GM18951 (cell line): ENCODE measurements around the gene OLFML2A.

Experiments used
- POLR2A ChIP-seq: IDR thresholded peaks from 4 replicates; pipeline ENCODE4 v1.6.1; 2011; ENCODE audit warnings: mild to moderate bottlenecking; ENCODE audit not compliant: insufficient read length, insufficient read depth; ENCODE audit errors: extremely low read depth
- in situ Hi-C: fragments of 300-500 bp; cut with MboI; formaldehyde crosslinking; loops from one replicate; pipeline ENCODE4 v1.12.0; 2022; ENCODE audit warnings: low sequenced_read_pairs, mixed read lengths, inconsistent platforms; ENCODE audit not compliant: unreplicated experiment

Gene OLFML2A

GRCh38 chr9:124839612-124840299, 62.8 kb downstream of the OLFML2A start:
- in situ Hi-C loops: loop anchor here (10.0 kb wide), 1 partner anchor 45 kb away; no protein-coding TSS in a partner anchor
- no peak for TF ChIP-seq POLR2A

- no peak for TF ChIP-seq POLR2A
- in situ Hi-C loops: loop anchor here (10.0 kb wide), 1 partner anchor 46 kb away; no protein-coding TSS in a partner anchor
Observed at GRCh38 chr9:124840300-124840833, 63.4 kb downstream of the OLFML2A start.

GRCh38 chr9:124841075-124841821, 64.3 kb downstream of the OLFML2A start:
- TF ChIP-seq POLR2A: no peak
- in situ Hi-C loops: loop anchor here (10.0 kb wide), 1 partner anchor 46 kb away; no protein-coding TSS in a partner anchor

GRCh38 chr9:124843456-124844034, 66.6 kb downstream of the OLFML2A start:
- TF ChIP-seq POLR2A: no peak
- in situ Hi-C loops: loop anchor here (10.0 kb wide), 1 partner anchor 49 kb away; no protein-coding TSS in a partner anchor

GRCh38 chr9:124844291-124844690, 67.4 kb downstream of the OLFML2A start:
- in situ Hi-C loops: loop anchor here (10.0 kb wide), 1 partner anchor 49 kb away; no protein-coding TSS in a partner anchor

GRCh38 chr9:124846467-124846866, 69.5 kb downstream of the OLFML2A start:
- in situ Hi-C loops: loop anchor here (10.0 kb wide), 1 partner anchor 52 kb away; no protein-coding TSS in a partner anchor

More at GRCh38 chr9:124844291-124844690, 67.4 kb downstream of the OLFML2A start:
- no peak for TF ChIP-seq POLR2A

- in situ Hi-C loops: loop anchor here (10.0 kb wide), 1 partner anchor 52 kb away; no protein-coding TSS in a partner anchor
- no peak for TF ChIP-seq POLR2A
Observed at GRCh38 chr9:124846969-124847368, 70.0 kb downstream of the OLFML2A start.

GRCh38 chr9:124849801-124850200, 72.9 kb downstream of the OLFML2A start:
- TF ChIP-seq POLR2A: no peak
- in situ Hi-C loops: loop anchor here (10.0 kb wide), 1 partner anchor 55 kb away; no protein-coding TSS in a partner anchor

GRCh38 chr9:124852121-124852828, 75.3 kb downstream of the OLFML2A start:
- no peak for TF ChIP-seq POLR2A
- in situ Hi-C loops: no loop called here

GRCh38 chr9:124852829-124853531, 76.0 kb downstream of the OLFML2A start, which contains the start of gene WDR38:
WDR38 (plus strand) TSS chr9:124853460; CDS start chr9:124853532, 72 bp downstream.
- no peak for TF ChIP-seq POLR2A
- in situ Hi-C loops: no loop called here

- TF ChIP-seq POLR2A: no peak
- in situ Hi-C loops: no loop called here
Observed at GRCh38 chr9:124853605-124854143, 76.7 kb downstream of the OLFML2A start.

- in situ Hi-C loops: no loop called here
- TF ChIP-seq POLR2A: no peak
Observed at GRCh38 chr9:124854161-124854560, 77.2 kb downstream of the OLFML2A start.
